ENCODE data around the gene ZNF567.
"Not testable (repeated sequence)": the region's sequence is repeated elsewhere in the genome, so short reads cannot be mapped to it uniquely, and the experiment has no call there.

Gene ZNF567

DNA sequence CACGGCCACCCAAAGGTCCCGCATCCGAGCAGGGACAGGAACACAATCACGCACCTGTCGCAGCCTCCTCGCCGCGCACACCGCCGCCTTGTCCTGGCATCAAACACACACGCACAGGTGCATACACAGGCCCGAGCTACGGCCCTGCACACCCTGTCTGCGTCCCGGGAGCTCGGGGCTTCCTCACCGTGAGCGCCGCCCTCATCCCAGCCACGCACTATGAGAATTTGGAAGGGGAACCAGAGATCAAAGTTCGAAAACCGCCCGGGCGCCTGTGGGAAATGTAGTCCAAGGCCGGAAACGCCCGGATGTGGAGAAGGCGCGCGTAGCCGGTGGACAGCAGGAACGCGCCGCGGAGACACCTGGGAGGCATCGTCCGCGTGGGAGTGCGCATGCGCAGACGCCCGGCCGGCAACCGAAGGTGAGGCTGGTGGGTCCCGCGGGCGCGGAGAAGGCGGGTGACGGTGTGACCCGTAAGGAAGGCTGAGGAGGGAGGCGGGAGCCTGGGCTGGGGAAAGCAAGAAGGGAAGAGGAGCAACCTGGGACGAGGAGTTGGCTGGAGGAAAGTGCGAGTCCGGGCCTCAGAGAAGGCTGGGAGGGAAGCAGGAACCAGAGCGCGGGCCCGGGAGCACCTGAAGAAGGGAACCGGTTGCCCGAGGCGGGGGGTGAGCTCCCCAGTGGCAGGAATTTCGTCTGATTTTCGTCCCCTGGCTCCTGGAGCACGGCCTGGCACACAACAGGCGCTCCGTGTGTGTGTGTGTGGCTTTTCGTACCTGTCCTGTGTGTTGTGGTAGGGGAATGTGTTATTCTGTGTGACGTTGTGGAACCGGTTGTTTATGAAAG is at the start of gene ZNF567:
ZNF567 (plus strand) TSS at position 399 of the 843 bp plus-strand sequence. CDS start 7,256 bp downstream, outside the sequence.
- peak; percentile 92 for FAIRE-seq
- peak; percentile 90 for DNase-seq (ENCODE audit: insufficient read length, low spot score)

DNA sequence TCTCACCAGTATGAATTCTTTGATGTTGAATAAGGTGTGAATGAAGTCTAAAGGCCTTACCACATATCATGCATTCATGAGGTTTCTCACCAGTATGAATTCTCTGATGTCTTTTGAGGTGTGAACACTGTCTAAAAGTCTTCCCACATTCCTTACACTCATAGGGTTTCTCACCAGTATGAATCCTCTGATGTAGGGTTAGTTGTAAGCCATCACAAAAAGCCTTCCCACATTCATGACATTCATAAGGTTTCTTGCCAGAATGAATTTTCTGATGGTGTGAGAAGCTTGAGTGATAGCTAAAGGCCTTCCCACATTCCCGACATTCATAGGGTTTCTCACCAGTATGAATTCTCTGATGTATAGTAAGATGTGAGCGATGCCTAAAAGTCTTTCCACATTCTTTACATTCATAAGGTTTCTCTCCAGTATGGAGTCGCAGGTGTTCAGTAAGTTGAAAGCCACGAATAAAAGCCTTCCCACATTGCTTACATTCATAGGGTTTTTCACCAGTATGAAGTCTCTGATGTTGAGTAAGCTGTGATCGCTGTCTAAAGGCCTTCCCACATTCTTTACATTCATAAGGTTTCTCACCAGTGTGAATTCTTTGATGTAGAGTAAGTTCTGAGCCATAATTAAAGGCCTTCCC is 48.4 kb upstream of the ZNF567 start:
- FAIRE-seq (no peak), DNase-seq (ENCODE audit: insufficient read length, low spot score) (no peak)

DNA sequence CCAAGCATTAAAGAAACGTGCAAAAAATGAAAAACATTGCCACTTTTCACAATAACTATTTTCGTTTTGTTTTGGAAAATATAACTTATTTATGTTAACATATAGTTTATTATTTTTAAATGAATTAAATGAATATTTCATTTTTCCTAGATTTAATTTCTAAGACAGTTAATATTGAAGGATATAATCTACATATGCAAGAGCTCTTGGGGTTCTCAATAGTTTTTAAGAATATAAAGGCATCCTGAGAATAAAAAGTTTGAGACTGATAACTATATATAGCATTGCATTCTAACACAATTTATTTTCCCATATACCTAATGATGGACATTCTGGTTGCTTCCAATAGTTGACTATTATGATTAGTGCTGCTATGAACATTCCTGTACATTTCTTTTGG is 40.7 kb upstream of the ZNF567 start:
- FAIRE-seq (no peak), DNase-seq (ENCODE audit: insufficient read length, low spot score) (no peak)

DNA sequence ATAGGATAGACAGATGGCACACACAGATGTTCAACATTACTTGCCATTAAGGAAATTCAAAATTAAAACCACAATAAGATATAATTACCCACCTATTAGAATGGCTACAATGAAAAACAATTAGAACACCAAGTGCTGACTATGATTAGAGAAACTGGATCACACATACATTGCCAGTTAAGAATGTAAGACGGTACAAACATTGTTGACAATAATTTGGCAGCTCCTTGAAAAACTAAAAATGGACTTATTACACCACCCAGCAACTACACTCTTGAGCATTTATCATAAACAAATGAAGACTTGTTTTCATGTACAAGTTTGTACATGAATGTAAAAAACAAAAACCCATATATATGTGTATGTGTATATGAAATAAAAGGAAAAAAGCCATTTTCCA is 34.5 kb upstream of the ZNF567 start:
- DNase-seq (ENCODE audit: insufficient read length, low spot score) (no peak), FAIRE-seq (no peak)

DNA sequence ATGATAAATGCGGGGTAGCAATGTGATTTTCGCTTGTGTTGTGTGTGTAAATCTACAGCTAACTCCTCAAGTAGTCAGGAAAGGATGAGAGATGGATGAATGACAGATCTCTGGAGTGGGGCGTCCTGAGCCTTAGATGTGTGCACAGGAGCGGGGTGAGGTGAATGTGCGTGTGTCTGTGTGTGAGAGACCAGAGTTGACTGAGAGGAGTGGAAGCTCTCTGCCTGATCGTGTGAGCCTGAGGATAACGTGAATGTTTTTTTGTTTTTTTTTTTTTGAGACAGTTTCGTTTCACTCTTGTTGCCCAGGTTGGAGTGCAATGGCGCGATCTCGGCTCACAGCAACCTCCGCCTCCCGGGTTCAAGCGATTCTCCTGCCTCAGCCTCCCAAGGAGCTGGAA is 21.6 kb upstream of the ZNF567 start:
- DNase-seq (ENCODE audit: insufficient read length, low spot score), result no peak
- no peak for FAIRE-seq

DNA sequence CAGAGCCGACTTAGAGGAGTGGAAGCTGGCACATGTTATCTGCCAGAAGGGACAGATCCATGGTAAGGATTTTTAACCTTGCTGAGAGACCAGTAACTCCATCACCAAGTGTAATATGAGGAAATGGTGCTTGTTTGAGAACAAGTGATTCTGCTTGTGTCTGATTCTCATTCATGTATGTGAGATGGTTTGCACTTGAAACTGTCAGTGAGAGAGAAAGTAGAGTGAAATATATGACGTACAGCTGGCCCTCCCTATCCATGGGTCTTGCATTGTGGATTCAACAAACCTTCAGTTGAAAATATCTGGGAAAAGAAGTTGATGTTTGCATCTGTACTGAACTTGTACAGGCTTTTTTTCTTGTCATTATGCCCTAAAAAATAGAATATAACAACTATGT is 18.8 kb upstream of the ZNF567 start:
- no peak for DNase-seq (ENCODE audit: insufficient read length, low spot score)
- FAIRE-seq, result no peak

DNA sequence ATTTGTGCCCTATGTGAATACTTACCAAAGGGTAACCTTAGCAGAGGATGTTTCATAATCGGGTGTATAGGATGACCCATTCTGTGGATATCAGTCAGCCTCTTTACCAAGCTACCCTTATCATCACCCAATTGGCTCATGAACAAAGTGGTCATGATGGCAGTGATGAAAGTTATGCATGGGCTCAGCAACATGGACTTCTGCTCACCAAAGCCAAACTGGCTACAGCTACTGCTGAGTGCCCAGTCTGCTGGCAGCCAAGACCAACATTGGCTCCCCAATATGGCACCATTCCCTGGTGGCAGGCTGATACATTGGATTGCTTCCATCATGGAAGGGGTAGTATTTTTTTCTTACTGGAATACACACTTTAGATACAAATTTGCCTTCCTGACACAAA is 15.0 kb upstream of the ZNF567 start:
- FAIRE-seq (no peak), DNase-seq (ENCODE audit: insufficient read length, low spot score) (no peak)

DNA sequence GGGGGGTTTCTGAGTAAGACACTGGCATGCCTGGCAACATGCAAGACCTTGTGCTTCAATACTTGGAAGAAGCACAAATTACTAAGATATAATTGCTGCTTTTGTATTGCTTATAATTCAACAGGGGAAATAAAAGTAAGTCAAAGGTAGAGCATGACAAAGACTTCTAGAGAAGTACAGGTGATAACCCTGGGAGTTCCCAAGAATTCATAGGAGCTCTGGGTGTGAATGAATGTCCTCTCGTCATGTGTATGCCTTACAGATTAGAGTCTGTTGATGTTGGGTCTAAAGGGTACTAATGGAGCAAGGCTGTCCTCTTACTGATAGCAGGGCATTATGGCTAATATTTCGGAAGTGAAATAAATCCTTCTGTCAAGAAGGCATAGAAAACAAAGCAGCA is 13.2 kb upstream of the ZNF567 start:
- DNase-seq (ENCODE audit: insufficient read length, low spot score), result no peak
- FAIRE-seq, result no peak

DNA sequence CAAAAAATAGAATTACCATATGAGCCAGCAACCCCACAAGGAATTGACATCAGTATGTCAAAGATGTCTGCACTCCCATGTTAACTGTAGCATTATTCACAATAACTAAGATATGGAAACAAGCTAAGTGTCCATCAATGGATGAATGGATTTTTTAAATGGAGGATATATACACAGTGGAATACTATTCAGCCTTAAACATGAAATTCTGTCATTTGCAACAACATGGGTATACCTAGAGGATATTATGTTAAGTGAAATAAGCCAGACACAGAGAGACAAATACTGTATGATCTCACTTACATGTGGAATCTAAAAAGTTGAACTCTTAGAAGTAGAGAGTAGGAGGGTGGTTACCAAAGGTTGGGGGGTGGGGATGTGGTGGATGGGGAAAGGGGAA is 8.0 kb upstream of the ZNF567 start:
- DNase-seq (ENCODE audit: insufficient read length, low spot score), result no peak
- no peak for FAIRE-seq

DNA sequence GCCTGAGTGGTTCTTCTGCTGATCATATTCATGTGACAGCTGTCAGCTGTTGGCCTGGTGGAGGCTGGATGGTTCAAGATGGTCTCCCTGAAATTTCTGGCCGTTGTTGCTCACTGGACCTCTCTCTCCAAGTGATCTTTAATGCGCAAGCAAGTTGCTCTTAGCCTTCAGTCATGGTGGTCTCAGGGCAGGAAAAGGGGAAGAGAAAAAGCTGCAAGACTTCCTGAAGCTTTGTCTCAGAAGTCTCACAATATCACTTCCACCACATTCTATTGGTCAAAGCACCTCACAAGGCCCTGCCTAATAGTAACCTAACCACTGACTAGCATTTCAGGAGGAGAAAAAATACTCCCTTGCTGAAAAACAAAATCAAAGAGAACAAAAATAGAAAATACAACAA is 1.6 kb upstream of the ZNF567 start:
- no peak for FAIRE-seq
- no peak for DNase-seq (ENCODE audit: insufficient read length, low spot score)

DNA sequence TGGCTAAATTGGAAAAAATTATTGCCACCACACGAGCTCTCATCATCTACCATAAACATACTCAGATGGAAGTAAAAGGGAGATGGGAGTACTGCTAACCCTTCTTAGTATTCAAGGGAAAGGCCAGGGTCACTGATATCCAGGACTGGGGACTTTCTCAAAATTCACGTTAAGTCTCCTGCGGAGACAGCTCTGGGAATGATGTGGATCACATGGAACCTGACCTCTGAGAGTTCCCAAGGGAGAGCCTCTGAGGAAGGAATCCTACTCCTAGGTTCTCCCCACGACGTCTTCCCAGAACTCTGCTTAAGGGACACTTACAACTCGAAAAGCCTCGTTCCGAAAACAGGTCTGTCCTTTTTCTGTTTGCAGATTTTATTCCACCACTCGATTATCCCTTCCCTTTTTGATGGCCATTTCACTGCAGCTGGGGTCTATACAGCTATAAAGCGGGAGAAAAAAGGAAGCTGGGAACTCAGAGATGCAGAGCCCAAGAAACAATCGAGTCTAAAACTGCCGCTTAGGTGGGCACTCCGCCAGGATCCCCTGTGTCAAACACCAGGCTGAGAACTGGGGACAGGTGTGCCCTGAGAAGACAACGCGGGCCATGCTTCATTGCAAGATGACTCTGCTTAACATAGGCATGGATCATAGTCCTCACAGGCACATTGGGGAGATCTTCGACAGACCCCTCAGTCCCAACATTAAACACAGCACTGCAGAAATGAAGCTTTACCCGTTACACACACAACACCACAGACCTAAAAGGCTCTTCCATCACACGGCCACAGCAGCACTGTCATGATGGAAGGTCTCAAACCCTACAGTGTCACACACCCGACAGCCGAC is 823 bp upstream of the ZNF567 start:
- no peak for FAIRE-seq
- DNase-seq (ENCODE audit: insufficient read length, low spot score), result no peak

DNA sequence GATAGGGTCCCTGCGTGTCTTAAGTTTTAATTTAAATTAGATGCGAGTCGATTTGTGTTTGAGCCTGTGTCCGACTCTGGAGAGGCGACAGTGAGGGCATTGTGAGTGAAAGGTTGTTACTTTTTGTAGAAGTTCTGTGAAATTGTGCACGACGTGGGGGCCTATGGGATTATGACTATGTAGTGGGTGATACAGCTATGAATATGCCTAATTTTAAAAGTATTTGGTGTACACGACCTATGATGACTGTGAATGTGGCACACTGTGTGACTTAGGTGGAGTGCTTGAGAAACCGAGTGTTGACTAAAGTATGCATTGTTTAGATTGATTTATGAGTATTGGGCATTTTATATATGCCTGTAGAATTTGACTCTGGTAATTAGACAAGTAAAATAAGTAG is 646 bp downstream of the ZNF567 start:
- FAIRE-seq, result no peak

DNA sequence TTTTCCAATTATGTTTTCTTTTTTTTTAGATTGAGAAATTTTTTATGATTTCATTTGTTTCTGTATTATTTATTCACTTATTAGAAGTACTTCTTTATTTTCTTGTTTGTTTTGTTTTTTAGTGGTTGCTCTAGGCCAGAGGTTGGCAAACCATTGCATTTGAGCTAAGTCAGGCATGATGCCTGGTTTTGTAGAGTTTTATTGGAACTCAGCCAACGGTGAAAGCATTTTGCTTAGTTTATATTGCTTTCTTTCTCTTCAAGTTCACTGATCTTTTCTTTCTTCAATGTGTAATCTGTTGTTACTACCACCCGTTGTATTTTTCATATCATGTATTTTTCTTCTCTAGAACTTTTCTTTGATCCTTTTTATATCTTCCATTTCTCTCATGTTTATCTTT is 19.7 kb downstream of the ZNF567 start:
- FAIRE-seq (no peak), DNase-seq (ENCODE audit: insufficient read length, low spot score) (no peak)

More for the DNA sequence above, 646 bp downstream of the ZNF567 start:
- no peak for DNase-seq (ENCODE audit: insufficient read length, low spot score)

DNA sequence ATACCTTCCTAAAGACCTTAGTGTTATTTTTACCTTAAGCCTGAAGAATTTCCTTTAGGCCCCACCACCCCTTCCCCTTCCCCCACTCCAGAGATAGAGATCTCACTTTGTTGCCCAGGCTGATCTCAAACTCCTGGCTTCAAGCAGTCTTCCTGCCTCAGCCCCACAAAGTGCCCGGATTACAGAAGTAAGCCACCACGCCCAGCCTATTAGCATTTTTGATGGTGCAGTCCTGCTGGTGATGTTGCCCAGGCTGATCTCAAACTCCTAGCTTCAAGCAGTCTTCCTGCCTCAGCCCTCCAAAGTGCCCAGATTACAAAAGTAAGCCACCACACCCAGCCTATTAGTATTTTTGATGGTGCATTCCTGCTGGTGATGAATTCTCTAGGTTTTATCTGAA is 22.0 kb downstream of the ZNF567 start:
- FAIRE-seq (no peak), DNase-seq (ENCODE audit: insufficient read length, low spot score) (no peak)

DNA sequence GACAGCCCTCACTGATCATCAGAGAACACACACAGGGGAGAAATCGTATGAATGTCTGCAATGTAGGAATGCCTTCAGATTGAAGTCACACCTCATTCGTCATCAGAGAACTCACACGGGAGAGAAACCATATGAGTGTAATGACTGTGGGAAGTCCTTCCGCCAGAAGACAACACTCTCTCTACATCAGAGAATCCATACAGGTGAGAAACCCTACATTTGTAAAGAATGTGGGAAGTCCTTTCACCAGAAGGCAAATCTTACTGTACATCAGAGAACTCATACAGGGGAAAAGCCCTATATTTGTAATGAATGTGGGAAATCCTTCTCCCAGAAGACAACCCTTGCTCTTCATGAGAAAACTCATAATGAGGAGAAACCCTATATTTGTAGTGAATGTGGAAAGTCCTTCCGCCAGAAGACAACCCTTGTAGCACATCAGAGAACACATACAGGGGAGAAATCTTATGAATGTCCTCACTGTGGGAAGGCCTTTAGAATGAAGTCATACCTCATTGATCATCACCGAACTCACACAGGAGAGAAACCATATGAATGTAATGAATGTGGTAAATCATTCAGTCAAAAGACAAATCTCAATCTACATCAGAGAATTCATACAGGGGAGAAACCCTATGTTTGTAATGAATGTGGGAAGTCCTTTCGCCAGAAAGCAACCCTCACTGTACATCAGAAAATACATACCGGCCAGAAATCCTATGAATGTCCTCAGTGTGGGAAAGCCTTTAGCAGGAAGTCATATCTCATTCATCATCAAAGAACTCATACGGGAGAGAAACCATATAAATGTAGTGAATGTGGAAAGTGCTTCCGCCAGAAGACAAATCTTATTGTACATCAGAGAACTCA is 32.5 kb downstream of the ZNF567 start:
- DNase-seq (ENCODE audit: insufficient read length, low spot score), result no peak

DNA sequence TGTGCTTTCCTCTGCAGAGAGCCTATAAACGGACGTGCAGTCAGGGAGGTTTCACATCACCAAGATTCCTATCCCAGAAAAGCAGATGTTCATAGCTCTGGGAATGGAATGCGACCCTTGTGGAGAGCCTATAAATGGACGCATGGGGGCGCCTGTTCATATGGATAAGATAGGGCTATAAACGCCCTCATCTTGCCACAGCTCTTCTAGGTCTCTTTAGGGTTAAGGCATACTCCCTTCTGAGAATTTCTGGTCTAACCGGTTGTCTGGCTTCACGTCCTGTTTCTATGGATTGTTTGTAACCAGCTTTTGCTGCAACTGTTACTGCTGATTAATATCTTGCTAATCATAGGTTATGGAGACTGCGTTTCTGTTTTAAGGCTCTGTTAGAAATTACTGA is 48.8 kb downstream of the ZNF567 start:
- DNase-seq (ENCODE audit: insufficient read length, low spot score); FAIRE-seq: not testable (repeated sequence)

More for the DNA sequence above, 32.5 kb downstream of the ZNF567 start:
- FAIRE-seq, result no peak

DNA sequence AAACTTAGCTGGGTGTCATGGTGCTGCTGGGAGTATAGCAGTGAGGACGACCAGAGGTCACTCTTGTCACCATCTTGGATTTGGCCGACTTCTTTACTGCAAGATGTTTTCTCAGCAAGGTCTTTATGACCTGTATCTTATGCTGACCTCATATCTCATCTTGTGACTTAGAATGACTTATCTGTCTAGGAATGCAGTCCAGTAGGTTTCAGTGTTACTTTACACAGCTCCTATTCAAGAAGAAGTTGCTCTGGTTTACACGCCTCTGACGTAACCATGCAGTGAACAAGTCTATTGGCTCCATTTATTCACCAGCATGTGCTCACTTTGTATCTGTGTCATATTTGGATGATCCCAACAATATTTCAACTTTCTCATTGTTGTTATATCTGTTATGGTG is 58.5 kb downstream of the ZNF567 start:
- no peak for DNase-seq (ENCODE audit: insufficient read length, low spot score)
- FAIRE-seq, result no peak

DNA sequence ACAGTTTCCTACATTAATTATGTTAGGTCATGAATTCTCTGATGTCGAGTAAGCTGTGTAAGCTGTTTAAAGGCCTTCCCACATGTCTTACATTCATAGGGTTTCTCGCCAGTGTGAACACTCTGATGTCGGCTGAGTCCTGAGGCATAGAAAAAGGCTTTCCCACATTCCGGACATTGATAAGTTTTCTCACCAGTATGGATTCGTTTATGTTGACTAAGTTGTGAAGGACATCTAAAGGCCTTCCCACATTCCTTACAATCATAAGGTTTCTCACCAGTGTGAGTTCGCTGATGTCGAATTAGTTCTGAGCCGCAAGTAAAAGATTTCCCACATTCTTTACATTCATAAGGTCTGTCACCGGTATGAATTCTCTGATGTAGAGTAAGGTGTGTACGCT is 60.3 kb downstream of the ZNF567 start:
- FAIRE-seq (no peak), DNase-seq (ENCODE audit: insufficient read length, low spot score) (no peak)

DNA sequence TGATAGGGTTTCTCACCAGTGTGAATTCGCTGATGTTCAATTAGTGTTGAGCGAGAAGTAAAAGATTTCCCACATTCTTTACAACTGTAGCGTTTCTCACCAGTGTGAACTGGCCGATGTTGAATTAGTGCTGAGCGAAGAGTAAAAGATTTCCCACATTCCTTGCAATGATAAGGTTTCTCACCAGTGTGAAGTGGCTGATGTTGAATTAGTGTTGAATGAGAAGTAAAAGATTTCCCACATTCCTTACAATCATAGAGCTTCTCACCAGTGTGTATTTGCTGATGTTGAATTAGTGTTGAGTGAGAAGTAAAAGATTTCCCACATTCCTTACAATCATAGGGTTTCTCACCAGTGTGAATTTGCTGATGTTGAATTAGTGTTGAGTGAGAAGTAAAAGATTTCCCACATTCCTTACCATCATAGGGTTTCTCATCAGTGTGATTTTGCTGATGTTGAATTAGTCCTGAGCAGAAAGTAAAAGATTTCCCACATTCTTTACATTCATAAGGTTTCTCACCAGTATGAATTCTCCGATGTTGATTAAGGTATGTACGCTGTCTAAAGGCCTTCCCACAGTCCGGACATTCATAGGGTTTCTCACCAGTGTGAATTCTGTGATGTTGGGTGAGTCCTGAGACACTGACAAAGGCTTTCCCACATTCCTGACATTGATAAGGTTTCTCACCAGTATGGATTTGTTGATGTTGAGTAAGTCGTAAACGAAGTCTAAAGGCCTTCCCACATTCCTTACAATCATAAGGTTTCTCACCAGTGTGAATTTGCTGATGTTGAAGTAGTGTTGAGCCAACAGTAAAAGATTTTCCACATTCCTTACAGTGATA is 61.2 kb downstream of the ZNF567 start:
- FAIRE-seq, result no peak
- DNase-seq (ENCODE audit: insufficient read length, low spot score), result no peak

Data from GM19239 (cell line).